CD4-positive, alpha-beta T cell treated with Interleukin-4 for 1 hour (primary cell): ENCODE data around the gene HNF4A.
A peak's percentile ranks its signal among the peaks of the same experiment; 100 is the strongest.
"Not testable (repeated sequence)": the region's sequence is repeated elsewhere in the genome, so short reads cannot be mapped to it uniquely, and the experiment has no call there.

Source experiments
- DNase-seq, 2 donors: peaks; one replicate each; pipeline ENCODE4 v3.0.0-alpha.2; 2020 to 2022

The HNF4A gene

GRCh38 chr20:44345941-44346340 lies 9.6 kb upstream of the HNF4A start:
- not testable (repeated sequence) for DNase-seq

- DNase-seq: no peak
Measured at GRCh38 chr20:44348168-44348659, 7.3 kb upstream of the HNF4A start.

DNA sequence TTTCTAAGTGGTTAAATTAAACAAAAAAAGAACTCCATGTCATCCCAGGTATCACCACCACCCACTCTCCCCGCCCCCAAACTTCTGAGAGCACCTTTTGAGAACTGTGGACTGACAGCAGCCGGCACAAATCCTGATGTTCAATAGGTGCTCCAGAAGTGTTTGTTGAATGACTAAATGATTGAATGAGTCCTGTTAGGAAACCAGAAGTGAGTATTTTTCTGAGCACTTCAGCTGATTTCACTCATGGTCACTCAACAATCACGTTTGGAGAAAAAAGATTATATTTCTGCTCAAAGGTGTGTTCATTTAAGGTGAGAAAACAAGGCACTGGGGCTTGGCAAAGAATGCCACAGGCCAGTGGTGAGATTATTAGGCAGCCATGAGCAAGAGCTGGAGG lies 6.2 kb upstream of the HNF4A start:
- no peak for DNase-seq

- no peak for DNase-seq
Measured at GRCh38 chr20:44350567-44350966, 4.9 kb upstream of the HNF4A start.

- no peak for DNase-seq
Measured at GRCh38 chr20:44354979-44355497, 461 bp upstream of the HNF4A start.

DNA sequence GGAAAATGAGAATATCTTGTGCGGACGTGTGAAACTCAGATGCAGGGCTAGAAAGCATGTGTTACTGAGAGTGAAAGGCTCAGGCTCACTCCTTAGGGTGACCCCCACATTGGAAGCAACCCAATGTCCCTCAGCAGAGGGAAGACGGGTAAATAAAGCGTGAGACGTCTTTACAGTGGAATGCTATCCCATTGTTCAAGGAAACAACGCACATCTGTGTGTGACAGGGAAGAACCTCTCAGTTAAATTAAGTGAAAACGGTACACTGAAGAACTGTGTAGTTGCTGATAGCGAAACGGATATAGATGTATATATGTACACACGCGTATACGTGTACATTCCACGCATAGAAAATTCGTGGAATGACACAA lies 839 bp downstream of the HNF4A start:
- DNase-seq: no peak

- DNase-seq: no peak
Measured at GRCh38 chr20:44357020-44357419, 1.5 kb downstream of the HNF4A start.

DNA sequence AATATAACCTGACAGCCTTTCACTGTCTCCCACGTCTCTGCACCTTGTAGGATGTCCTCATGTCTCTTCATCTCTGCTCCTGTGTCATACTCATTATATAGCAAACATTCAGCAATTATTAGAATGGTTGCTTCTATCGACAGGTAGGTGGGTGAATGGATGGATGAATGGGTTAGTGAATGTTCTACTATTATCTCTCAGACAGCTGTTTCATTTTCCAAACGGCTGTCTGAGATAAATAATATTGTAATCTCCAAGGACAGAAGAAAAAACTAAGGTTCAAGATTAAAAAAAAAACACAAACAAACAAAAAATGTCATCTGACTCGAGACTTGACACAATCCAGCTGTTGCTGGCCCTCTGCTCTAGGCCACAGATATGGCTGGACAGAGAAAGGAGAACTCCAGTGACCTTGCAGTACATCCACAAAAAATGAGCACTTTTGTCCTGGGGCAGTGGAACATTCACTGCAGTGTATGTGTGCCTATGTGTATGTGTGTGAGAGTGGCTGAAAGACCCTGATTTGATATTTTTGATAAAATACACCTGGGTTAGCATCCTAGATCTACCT lies 2.1 kb downstream of the HNF4A start:
- DNase-seq: no peak

DNA sequence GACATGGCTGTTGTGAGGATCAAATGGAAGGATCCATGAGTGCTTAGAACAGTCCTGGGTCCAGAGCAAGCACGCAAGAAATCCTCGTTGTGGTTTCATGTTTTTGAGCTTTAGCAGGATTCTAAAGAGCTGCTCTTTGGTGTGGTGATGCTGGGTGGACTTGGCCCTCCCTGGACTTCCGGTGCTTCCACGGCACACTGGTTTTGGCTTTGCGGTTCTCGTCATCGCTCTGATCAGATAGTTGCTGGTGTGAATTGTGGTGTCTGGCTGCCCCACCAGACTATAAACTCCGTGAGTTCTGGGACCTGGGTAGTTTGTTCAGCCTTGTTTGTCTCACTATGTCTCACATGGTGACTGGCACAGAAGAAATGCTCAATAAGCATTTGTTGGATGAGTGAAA lies 3.3 kb downstream of the HNF4A start:
- no peak for DNase-seq

- DNase-seq: no peak
Measured at GRCh38 chr20:44360221-44360620, 4.7 kb downstream of the HNF4A start.

DNA sequence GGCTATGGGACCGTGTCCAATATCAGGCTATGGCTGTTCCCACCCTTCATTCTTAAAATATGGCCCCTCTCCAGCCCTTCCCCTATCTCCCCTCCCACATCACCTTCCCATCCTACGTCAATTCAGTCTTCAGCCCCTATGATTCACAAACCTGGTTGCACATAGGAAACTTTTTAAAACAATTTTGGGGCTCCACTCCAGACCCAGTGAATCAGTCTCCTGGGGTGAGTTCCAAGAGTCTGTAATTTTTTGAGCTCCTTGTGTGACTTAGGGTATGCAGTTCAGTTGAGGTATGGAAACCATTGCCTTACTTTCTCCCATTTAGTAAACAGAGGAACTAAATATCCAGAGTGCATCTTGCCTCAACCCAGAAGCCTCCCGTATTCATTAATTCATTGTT lies 5.5 kb downstream of the HNF4A start:
- no peak for DNase-seq

GRCh38 chr20:44362466-44362940 lies 7.0 kb downstream of the HNF4A start:
- DNase-seq: no peak

DNA sequence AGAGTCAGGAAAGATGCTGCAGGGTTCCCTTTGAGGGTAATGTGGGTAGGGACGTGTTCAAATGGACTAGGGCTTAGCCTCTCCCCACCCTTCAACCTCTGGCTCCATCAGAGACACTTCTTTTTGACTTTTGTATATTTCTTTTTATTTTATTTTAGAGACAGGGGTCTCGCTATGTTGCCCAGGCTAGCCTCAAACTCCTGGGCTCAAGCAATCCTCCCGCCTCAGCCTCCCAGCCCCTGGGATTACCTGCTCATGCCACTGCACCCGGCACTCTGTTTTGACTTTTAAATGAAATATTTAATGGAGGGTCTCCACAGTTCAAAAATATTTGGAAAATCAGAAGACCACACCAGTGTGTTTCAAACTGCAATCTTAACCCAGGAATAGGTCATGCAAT lies 8.6 kb downstream of the HNF4A start:
- DNase-seq: no peak

- DNase-seq: no peak
Measured at GRCh38 chr20:44364780-44365179, 9.3 kb downstream of the HNF4A start.

DNA sequence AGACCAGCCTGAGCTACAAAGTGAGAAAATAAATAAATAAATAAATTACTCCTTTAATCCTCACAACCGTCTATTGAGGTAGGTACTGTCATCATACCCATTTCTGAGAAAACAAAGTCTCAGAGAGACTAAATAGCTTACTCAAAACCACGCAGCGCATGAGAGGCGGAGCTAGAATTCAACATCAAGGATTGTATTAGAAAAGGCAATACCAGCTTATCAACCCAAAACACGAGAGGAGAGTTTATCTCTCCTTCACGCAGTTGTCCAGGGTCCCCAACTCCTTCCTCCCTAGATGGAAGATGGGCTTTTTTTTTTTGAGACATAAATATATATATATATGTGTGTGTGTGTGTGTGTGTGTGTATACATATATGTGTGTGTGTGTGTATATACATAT lies 12.2 kb downstream of the HNF4A start:
- DNase-seq: no peak

DNA sequence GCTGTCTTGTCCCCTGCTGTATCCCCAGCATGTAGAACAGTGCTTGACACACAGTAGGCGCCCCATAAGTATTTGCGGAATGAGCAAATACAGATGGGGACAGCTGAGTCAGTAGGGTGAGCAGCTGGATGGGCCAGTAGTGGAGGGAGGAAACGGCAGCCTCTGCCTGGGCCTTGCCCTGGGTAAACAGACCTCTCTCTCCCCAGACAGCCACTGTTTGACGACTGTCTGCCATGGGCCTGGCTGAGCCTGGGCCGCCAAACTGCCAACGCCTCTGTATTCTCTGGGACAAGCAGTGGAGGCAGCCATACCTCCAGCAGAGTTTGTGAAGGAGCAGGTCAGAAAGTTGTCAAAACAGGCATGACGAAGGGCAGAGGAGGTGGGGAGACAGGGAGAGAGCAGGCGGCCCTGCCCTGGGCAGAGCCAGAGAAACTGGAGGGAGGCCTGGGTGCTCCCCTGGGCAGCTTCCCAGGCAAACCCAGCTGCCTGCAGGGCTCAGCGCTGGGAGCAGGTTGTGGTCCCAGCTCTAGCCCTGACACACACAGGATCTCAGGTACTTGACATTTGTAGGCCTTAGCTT lies 15.2 kb downstream of the HNF4A start:
- no peak for DNase-seq

DNA sequence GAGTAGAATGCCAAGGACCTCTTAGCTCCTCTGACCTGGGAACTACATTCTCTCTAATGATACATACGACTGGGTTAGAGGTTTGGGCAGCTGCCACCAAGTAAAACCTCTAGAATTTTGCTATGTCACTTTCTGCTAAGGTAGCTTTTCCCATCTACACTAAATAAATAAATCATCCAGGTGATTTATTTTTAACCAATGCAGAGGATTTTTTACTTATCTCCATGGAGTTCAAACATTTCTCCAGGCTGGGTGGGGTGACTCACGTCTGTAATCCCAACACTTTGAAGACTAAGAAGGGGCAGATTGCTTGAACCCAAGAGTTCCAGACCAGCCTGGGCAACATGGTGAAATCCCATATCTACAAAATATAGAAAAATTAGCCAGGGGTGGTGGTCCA lies 27.1 kb downstream of the HNF4A start:
- no peak for DNase-seq

DNA sequence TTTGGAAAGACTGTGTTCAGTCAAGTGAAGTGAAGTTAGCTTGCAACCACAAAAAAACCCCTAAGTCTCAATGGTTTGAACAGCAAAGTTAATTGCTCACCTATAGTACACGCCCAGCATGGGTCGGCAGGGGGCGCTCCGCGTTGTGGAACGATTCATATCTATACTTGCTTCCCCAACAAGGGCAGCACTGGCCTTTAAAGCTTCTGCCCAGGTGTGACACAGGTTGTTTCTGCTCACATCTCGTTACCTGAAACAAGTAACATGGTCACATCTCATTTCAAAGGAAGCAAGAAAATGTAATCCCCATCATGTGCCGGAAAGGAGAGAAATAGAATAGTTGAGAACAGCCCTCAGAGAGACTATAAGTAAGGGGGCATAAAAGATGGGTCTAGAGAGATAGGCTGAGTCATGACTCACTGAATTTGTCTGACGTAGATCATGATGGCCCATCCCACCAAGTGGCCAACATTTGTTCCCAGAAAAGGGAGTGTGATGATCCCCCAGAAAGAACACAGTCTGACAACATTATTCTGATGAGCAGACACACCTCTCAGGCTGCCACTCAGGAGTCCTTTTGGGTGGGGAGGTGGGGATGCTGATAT lies 29.0 kb downstream of the HNF4A start:
- peak; percentile 78 to 80 for DNase-seq

- DNase-seq: peak; percentile 62 to 71
Measured at GRCh38 chr20:44388466-44389023, 33.0 kb downstream of the HNF4A start.

DNA sequence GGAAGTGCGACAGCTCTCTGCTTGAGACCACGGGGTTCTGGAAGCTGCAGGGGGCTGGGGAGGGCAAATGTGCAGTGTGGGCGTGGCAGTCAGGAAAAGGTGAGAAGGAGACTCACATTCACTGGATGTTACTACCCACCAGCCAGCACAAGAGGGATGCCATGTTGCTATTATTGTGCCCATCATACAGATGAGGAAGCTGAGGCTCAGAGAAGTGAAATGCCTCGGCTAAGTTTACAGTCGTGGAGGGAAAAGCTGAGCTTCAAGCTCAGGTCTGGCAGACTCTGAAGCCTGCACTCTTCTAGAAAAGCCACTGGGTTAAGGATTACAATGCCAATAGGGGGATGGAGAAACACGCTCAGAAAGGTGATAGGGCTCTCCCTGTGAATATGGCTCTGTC lies 34.4 kb downstream of the HNF4A start:
- DNase-seq: no peak

DNA sequence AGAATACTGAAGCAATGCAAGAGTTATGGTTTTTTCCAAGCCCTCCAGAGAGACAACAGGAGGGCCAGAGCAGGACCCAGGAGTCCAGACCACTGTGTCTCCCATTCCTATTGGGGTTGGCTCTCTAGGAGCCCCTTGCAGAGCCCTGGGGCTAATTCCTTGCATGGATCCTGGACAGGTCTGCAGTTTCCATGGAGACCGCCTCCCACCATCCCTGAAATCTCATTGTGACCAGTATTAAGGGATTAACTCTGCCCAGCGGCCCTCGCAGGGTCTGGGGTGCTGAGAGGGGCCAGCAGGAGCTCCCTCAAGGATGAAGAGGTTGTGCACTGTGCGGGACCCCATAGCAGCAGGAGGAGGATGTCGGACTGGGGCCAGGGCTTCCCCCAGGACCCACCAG lies 34.8 kb downstream of the HNF4A start:
- DNase-seq: no peak

DNA sequence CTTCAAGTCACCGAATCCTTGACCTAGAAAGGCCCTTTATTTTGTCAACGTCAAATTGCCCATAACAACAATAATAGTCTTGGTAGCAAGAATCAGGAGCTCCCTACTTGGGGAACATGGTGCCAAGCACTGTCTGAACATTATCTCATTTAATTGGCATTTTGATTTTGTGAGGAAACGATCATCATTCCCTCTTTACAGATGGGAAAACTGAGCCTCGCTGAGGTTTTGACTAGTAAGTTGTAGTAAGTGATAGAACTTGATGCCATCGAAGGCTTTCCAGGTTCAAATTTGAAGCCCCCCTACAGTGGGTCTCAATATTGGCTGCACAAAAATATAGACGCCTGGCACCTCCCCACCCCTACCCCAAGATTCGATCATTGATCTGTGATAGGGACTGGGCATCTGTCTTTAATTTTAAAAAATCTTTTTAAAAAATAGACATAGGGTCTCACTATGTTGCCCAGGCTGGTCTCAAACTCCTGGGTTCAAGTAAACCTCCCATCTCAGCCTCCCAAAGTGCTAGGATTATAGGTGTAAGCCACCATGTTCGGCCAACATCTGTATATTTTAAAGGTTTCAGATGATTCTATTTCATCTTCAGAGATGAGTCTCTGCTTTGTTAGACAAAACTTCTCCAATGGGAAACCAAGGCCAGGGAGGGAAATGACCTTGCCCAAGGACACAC lies 36.7 kb downstream of the HNF4A start:
- DNase-seq: no peak
